Bladder microvascular endothelial cell (primary cell): ENCODE data around the gene MRPL12. TPM values are rescaled to one million over a fixed set of nuclear protein-coding genes. Genes with fewer than 3 reads are reported as not detected.

Experiments
- total RNA-seq: library from RNA; depleted of rRNA; stranded (reverse); fragments of >200 nt; gene quantifications from 2 replicates; pipeline ENCODE4 v1.2.3, GENCODE V29; 2014

The MRPL12 gene
- 7.6 and 8.7 TPM in 2 replicates for total RNA-seq

DNA sequence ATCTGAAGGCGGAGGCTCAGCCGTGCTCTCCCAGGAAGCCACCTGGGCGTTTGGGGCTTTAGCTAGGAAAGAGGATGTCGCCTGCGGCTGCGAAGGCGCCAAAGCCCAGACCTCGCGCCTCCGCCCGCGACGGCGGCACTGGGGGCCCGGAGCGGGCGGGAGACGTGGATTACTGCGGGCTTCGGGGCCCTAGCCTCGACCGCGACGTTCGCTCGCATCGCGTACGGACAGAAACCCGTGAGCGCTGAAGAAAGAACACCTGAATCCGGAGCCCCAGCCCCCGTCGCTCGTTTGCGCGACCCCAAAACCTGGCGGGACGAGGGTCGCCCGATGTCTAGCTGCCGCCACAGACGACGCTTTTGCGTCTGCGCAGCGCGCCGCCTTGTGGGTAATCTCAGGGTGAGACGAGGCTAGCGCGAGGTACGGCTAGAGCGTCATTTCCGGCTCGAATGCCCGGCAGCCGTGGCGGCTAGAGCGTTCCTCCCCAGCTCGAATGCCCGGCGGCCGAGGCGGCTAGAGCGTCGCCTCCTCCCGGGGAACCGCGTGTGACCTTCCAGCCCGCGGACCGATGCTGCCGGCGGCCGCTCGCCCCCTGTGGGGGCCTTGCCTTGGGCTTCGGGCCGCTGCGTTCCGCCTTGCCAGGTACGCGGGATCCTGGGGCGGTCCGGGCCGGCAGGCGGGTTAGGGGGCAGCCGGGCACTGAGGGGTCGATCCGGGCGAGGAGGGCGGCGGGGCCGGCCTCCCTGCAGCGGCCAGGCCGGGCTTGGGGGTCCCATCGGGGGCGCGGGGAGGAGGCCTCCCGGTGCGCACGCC is at the start of gene MRPL12:
TSS of gene MRPL12 (plus strand) at position 434 of the 813 bp plus-strand sequence. CDS start at position 569, 135 bp downstream.

GRCh38 chr17:81656118-81656743 is 46.9 kb upstream of the MRPL12 start, which contains the start of gene PDE6G:
Gene PDE6G, minus strand, starts transcription at chr17:81656542. Its CDS starts 3,237 bp downstream, at chr17:81653305.

GRCh38 chr17:81666342-81667191 is 36.6 kb upstream of the MRPL12 start, which contains the start of the genes CCDC137 and OXLD1:
Gene CCDC137, plus strand, starts transcription at chr17:81666737. Its CDS starts 30 bp downstream, at chr17:81666767.
Gene OXLD1, minus strand, starts transcription at chr17:81666605. Its CDS starts 28 bp downstream, at chr17:81666577.

DNA sequence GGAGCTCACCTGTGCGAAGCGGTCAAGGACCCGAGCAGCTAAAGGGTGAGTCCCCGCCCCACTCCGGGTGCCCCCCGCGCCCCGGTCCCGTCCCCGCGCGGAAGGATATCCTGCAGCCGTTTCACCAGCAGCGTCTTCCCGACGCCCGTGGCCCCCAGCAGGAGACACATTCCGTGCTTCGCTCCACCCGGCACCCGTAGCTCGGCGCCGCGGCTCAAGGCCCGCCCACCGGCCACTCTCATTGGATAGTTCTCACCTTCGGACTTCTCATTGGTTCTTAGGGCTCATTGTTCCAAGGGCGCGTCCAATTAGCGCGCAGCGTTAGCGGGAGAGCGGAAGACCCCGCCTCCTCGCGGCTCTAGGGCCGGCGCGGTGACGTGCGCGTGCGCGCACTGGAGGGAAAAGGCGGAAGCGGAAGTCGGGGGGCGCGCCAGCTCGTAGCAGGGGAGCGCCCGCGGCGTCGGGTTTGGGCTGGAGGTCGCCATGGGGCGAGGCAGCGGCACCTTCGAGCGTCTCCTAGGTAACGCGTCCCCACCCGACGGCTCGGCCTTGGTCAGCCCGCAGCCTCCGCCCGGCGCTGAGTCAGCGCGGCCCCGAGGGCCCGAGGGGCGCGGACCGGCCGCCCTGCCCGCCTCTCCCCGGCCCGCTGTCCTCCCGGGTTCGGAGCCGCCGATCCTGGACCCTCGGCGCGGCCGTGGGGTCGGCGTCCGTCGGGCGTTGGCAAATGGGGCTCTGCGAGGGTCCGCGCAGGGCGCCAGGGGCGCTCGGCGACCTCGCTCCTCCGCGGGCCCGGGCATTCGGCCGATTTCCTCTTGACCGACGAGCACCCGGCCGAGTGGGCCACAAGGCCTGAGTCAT is 19.4 kb upstream of the MRPL12 start, which contains the start of the genes ARL16 and HGS:
TSS of gene ARL16 (minus strand) at position 214 of the 858 bp plus-strand sequence. CDS start at position 170, 44 bp downstream.
TSS of gene HGS (plus strand) at position 428 of the 858 bp plus-strand sequence. CDS start at position 484, 56 bp downstream.

GRCh38 chr17:81711814-81712467 is 8.8 kb downstream of the MRPL12 start, which contains the start of gene SLC25A10:
Gene SLC25A10, plus strand, starts transcription at chr17:81712284. Its CDS starts 143 bp downstream, at chr17:81712427.

Other genes with a start within 250 kb of the MRPL12 start
- 7,047 and 9,439 TPM in 2 replicates for gene ACTG1, start 190.6 kb upstream of the MRPL12 start, total RNA-seq
- 0.16 and 1.1 TPM in 2 replicates for gene FSCN2, start 175.0 kb upstream of the MRPL12 start, total RNA-seq
- gene FAAP100, start 151.0 kb upstream of the MRPL12 start, total RNA-seq, result 12.1 and 27.3 TPM in 2 replicates
- 63.1 and 155 TPM in 2 replicates for gene NPLOC4, start 66.3 kb upstream of the MRPL12 start, total RNA-seq
- 0.16 and 1.3 TPM in 2 replicates for gene TSPAN10, start 66.2 kb upstream of the MRPL12 start, total RNA-seq
- 0.81 and 3.5 TPM in 2 replicates for gene PDE6G, start 46.8 kb upstream of the MRPL12 start, total RNA-seq
- gene OXLD1, start 36.8 kb upstream of the MRPL12 start, total RNA-seq, result 21.6 and 32.9 TPM in 2 replicates
- gene CCDC137, start 36.6 kb upstream of the MRPL12 start, total RNA-seq, result 9.2 and 10.7 TPM in 2 replicates
- 17.8 and 25.3 TPM in 2 replicates for gene ARL16, start 19.6 kb upstream of the MRPL12 start, total RNA-seq
- 51.5 and 85.7 TPM in 2 replicates for gene HGS, start 19.4 kb upstream of the MRPL12 start, total RNA-seq
- 13.9 and 14.2 TPM in 2 replicates for gene SLC25A10, start 8.9 kb downstream of the MRPL12 start, total RNA-seq
- gene GCGR, start 100.8 kb downstream of the MRPL12 start, total RNA-seq, result not detected in 2 replicates
- gene MCRIP1, start 129.9 kb downstream of the MRPL12 start, total RNA-seq, result 120 and 122 TPM in 2 replicates
- not detected in 2 replicates for gene PPP1R27, start 131.7 kb downstream of the MRPL12 start, total RNA-seq
- gene P4HB, start 157.2 kb downstream of the MRPL12 start, total RNA-seq, result 635 and 762 TPM in 2 replicates
- 105 and 173 TPM in 2 replicates for gene ARHGDIA, start 168.0 kb downstream of the MRPL12 start, total RNA-seq
- gene ALYREF, start 188.2 kb downstream of the MRPL12 start, total RNA-seq, result 167 and 225 TPM in 2 replicates
- 128 and 151 TPM in 2 replicates for gene ANAPC11, start 188.4 kb downstream of the MRPL12 start, total RNA-seq
- 0.19 TPM in 1 of 2 replicates, not detected in the other for gene NPB, start 198.9 kb downstream of the MRPL12 start, total RNA-seq
- gene PCYT2, start 208.0 kb downstream of the MRPL12 start, total RNA-seq, result 39.6 and 48.7 TPM in 2 replicates
- 21.1 and 22.8 TPM in 2 replicates for gene SIRT7, start 214.8 kb downstream of the MRPL12 start, total RNA-seq
- 12.0 and 22.8 TPM in 2 replicates for gene MAFG, start 224.4 kb downstream of the MRPL12 start, total RNA-seq
- 35.5 and 101 TPM in 2 replicates for gene PYCR1, start 233.9 kb downstream of the MRPL12 start, total RNA-seq
- not detected in 2 replicates for gene MYADML2, start 243.9 kb downstream of the MRPL12 start, total RNA-seq